GM19438 (cell line): ENCODE results near the gene RFX3.

ENCODE experiments used
- ATAC-seq: cut with Tn5 transposase; IDR thresholded peaks from one replicate; pipeline ENCODE4 v1.9.1; 2021; ENCODE audit warnings: low read depth; ENCODE audit not compliant: unreplicated experiment

Gene RFX3

GRCh38 chr9:3296536-3296935 is 229.3 kb downstream of the RFX3 start:
- ATAC-seq, result no peak

GRCh38 chr9:3292311-3292710 is 233.5 kb downstream of the RFX3 start:
- ATAC-seq, result no peak

GRCh38 chr9:3290231-3290840 is 235.5 kb downstream of the RFX3 start:
- no peak for ATAC-seq

GRCh38 chr9:3288686-3289085 is 237.1 kb downstream of the RFX3 start:
- no peak for ATAC-seq

- no peak for ATAC-seq
Observed at GRCh38 chr9:3285365-3286161, 240.2 kb downstream of the RFX3 start.

- ATAC-seq, result no peak
Observed at GRCh38 chr9:3282365-3282764, 243.4 kb downstream of the RFX3 start.

GRCh38 chr9:3281399-3281798 is 244.4 kb downstream of the RFX3 start:
- peak; percentile 72 for ATAC-seq

- no peak for ATAC-seq
Observed at GRCh38 chr9:3277200-3277599, 248.6 kb downstream of the RFX3 start.

- ATAC-seq, result no peak
Observed at GRCh38 chr9:3271581-3271980, 254.2 kb downstream of the RFX3 start.

GRCh38 chr9:3271157-3271556 is 254.6 kb downstream of the RFX3 start:
- ATAC-seq, result no peak

GRCh38 chr9:3268223-3268622 is 257.6 kb downstream of the RFX3 start:
- ATAC-seq, result no peak

GRCh38 chr9:3263698-3264097 is 262.1 kb downstream of the RFX3 start:
- ATAC-seq, result no peak

- no peak for ATAC-seq
Observed at GRCh38 chr9:3262826-3263529, 262.8 kb downstream of the RFX3 start.

GRCh38 chr9:3261484-3261883 is 264.3 kb downstream of the RFX3 start:
- ATAC-seq, result no peak

GRCh38 chr9:3256571-3257330 is 269.1 kb downstream of the RFX3 start:
- no peak for ATAC-seq

GRCh38 chr9:3251309-3251708 is 274.5 kb downstream of the RFX3 start:
- ATAC-seq, result no peak

- no peak for ATAC-seq
Observed at GRCh38 chr9:3250741-3251140, 275.1 kb downstream of the RFX3 start.

- no peak for ATAC-seq
Observed at GRCh38 chr9:3247211-3247610, 278.6 kb downstream of the RFX3 start.

GRCh38 chr9:3246241-3246640 is 279.6 kb downstream of the RFX3 start:
- no peak for ATAC-seq

- ATAC-seq, result no peak
Observed at GRCh38 chr9:3244963-3245653, 280.7 kb downstream of the RFX3 start.
